H9 (cell line): ENCODE measurements around the gene FBXO10. TPM values are rescaled to one million over a fixed set of nuclear protein-coding genes. Genes with fewer than 3 reads are reported as not detected.

ENCODE experiments used
- DNase-seq: peaks from one replicate; pipeline ENCODE4 v3.0.0-alpha.2; 2017
- H2AFZ ChIP-seq: one replicate; pipeline ENCODE4 v1.6.1; 2013; ENCODE audit warnings: mild to moderate bottlenecking, low read length, control low read depth, moderate library complexity
- H2AK5ac ChIP-seq: 2 replicates; pipeline ENCODE4 v1.6.1; 2013; ENCODE audit warnings: low read length, control low read depth, mixed read lengths; ENCODE audit not compliant: insufficient read length
- H2BK120ac ChIP-seq: one replicate; pipeline ENCODE4 v1.6.1; 2013; ENCODE audit warnings: low read depth, mild to moderate bottlenecking, low read length, control low read depth, inconsistent platforms; ENCODE audit not compliant: poor library complexity, severe bottlenecking
- H2BK12ac ChIP-seq: 2 replicates; pipeline ENCODE4 v1.6.1; 2013; ENCODE audit warnings: low read length, control low read depth, mixed read lengths, low read depth; ENCODE audit not compliant: insufficient read length
- H2BK15ac ChIP-seq: 2 replicates; pipeline ENCODE4 v1.6.1; 2013; ENCODE audit warnings: low read depth, low read length, control low read depth
- H2BK20ac ChIP-seq: one replicate; pipeline ENCODE4 v1.6.1; 2013; ENCODE audit warnings: low read depth, mild to moderate bottlenecking, low read length, control low read depth, inconsistent platforms; ENCODE audit not compliant: poor library complexity, severe bottlenecking
- H2BK5ac ChIP-seq: 2 replicates; pipeline ENCODE4 v1.6.1; 2013; ENCODE audit warnings: low read length, control low read depth, mixed read lengths; ENCODE audit not compliant: insufficient read length
- H3K14ac ChIP-seq: 2 replicates; pipeline ENCODE4 v1.6.1; 2013; ENCODE audit warnings: low read length, control low read depth; ENCODE audit not compliant: insufficient read depth
- H3K18ac ChIP-seq: 2 replicates; pipeline ENCODE4 v1.6.1; 2013; ENCODE audit warnings: low read depth, mild to moderate bottlenecking, mixed read lengths, low read length, control low read depth; ENCODE audit not compliant: insufficient read length
- H3K23ac ChIP-seq: 2 replicates; pipeline ENCODE4 v1.6.1; 2013; ENCODE audit warnings: low read length, control low read depth, mixed read lengths, low read depth; ENCODE audit not compliant: insufficient read length
- H3K23me2 ChIP-seq: 2 replicates; pipeline ENCODE4 v1.6.1; 2013; ENCODE audit warnings: low read depth, mild to moderate bottlenecking, mixed read lengths, low read length, control low read depth; ENCODE audit not compliant: insufficient read length, poor library complexity, severe bottlenecking
- H3K27ac ChIP-seq: 2 replicates; pipeline ENCODE4 v1.5.1; 2013; ENCODE audit warnings: low read length, control low read depth, mixed read lengths, low read depth; ENCODE audit not compliant: insufficient read length
- H3K27me3 ChIP-seq: 2 replicates; pipeline ENCODE4 v1.6.1; 2013; ENCODE audit warnings: low read length, control low read depth, inconsistent platforms; ENCODE audit not compliant: insufficient read depth
- H3K4ac ChIP-seq: 2 replicates; pipeline ENCODE4 v1.6.1; 2013; ENCODE audit warnings: low read depth, mild to moderate bottlenecking, control low read depth, inconsistent platforms, low read length, moderate library complexity
- H3K4me1 ChIP-seq: 2 replicates; pipeline ENCODE4 v1.6.1; 2013; ENCODE audit warnings: low read length, control low read depth, inconsistent platforms; ENCODE audit not compliant: insufficient read depth
- H3K4me2 ChIP-seq: 2 replicates; pipeline ENCODE4 v1.6.1; 2013; ENCODE audit warnings: low read length, control low read depth, mixed read lengths; ENCODE audit not compliant: insufficient read length, insufficient read depth
- H3K56ac ChIP-seq: 2 replicates; pipeline ENCODE4 v1.6.1; 2013; ENCODE audit warnings: low read depth, mild to moderate bottlenecking, mixed read lengths, low read length, control low read depth; ENCODE audit not compliant: insufficient read length
- H3K79me1 ChIP-seq: 2 replicates; pipeline ENCODE4 v1.6.1; 2013; ENCODE audit warnings: low read depth, mild to moderate bottlenecking, moderate library complexity, low read length, control low read depth, inconsistent platforms; ENCODE audit not compliant: insufficient read depth, poor library complexity, severe bottlenecking
- H3K79me2 ChIP-seq: 2 replicates; pipeline ENCODE4 v1.6.1; 2013; ENCODE audit warnings: low read length, control low read depth, inconsistent platforms; ENCODE audit not compliant: insufficient read depth
- H3K9ac ChIP-seq: 2 replicates; pipeline ENCODE4 v1.6.1; 2013; ENCODE audit warnings: low read length, control low read depth, mixed read lengths; ENCODE audit not compliant: insufficient read length; ENCODE audit errors: extremely low read depth
- H3K9me3 ChIP-seq: one replicate; pipeline ENCODE4 v1.6.1; 2013; ENCODE audit warnings: low read depth, low read length, inconsistent platforms; ENCODE audit not compliant: control insufficient read depth
- H3T11ph ChIP-seq: one replicate; pipeline ENCODE4 v1.6.1; 2013; ENCODE audit warnings: mild to moderate bottlenecking, low read length, control low read depth, inconsistent platforms
- H4K20me1 ChIP-seq: one replicate; pipeline ENCODE4 v1.6.1; 2013; ENCODE audit not compliant: control insufficient read depth, insufficient read length, insufficient read depth
- H4K5ac ChIP-seq: 2 replicates; pipeline ENCODE4 v1.6.1; 2013; ENCODE audit warnings: low read depth, mild to moderate bottlenecking, mixed read lengths, low read length, control low read depth; ENCODE audit not compliant: insufficient read length
- H4K8ac ChIP-seq: replicated peaks from 2 replicates; pipeline ENCODE4 v1.6.1; 2013; ENCODE audit warnings: low read length, control low read depth, mixed read lengths, low read depth; ENCODE audit not compliant: insufficient read length
- H4K91ac ChIP-seq: 2 replicates; pipeline ENCODE4 v1.6.1; 2013; ENCODE audit warnings: low read depth, mild to moderate bottlenecking, moderate library complexity, mixed read lengths, low read length, control low read depth; ENCODE audit not compliant: insufficient read length
- H3K27ac Mint-ChIP-seq, 3 experiments: 2 replicates in 2 of 3; 3 replicates in 1 of 3; pipeline ENCODE4 v1.8.0; 2020 to 2021; ENCODE audit warnings: mixed read lengths in 3 of 3, mild to moderate bottlenecking in 1 of 3, moderate library complexity in 1 of 3
- H3K27me3 Mint-ChIP-seq: 2 replicates; pipeline ENCODE4 v1.8.0; 2021; ENCODE audit warnings: low read depth, mild to moderate bottlenecking, moderate library complexity, mixed read lengths
- H3K36me3 Mint-ChIP-seq, 3 experiments: 2 replicates in 2 of 3; 3 replicates in 1 of 3; pipeline ENCODE4 v1.8.0; 2020 to 2021; ENCODE audit warnings: low read depth in 3 of 3, mixed read lengths in 3 of 3; ENCODE audit not compliant: insufficient read depth in 1 of 3
- H3K4me1 Mint-ChIP-seq, 2 experiments: 2 replicates each; pipeline ENCODE4 v1.8.0; 2020; ENCODE audit warnings: mixed read lengths in 2 of 2
- H3K4me3 Mint-ChIP-seq, 2 experiments: 2 replicates in 1 of 2; 3 replicates in 1 of 2; pipeline ENCODE4 v1.8.0; 2020 to 2021; ENCODE audit warnings: mild to moderate bottlenecking in 2 of 2, mixed read lengths in 2 of 2, moderate library complexity in 1 of 2
- H3K9me3 Mint-ChIP-seq, 2 experiments: 2 replicates in 1 of 2; 3 replicates in 1 of 2; pipeline ENCODE4 v1.8.0; 2020; ENCODE audit warnings: mild to moderate bottlenecking in 2 of 2, mixed read lengths in 2 of 2, moderate library complexity in 1 of 2
- CTCF ChIP-seq: fragments of 200-600 bp; sonication (generic); conservative IDR thresholded peaks from 3 replicates; pipeline ENCODE4 v1.8.0; 2021; ENCODE audit warnings: antibody characterized with exemption, mild to moderate bottlenecking
- WGBS: extraction: QIAGEN DNeasy Blood & Tissue Kit; methylation state at CpG from one replicate; pipeline ENCODE4 v1.1.7; 2013; ENCODE audit warnings: missing lambda C conversion rate, low lambda C conversion rate, mixed read lengths; ENCODE audit not compliant: insufficient read length; ENCODE audit errors: extremely low coverage; 5-methylcytosine and 5-hydroxymethylcytosine counted together
- total RNA-seq: library from RNA; stranded (reverse); gene quantifications from 2 replicates; pipeline ENCODE4 v1.2.1, GENCODE V29; 2021

The FBXO10 gene
- total RNA-seq, 1 experiment from 2014 or later: 16.8 TPM

DNA sequence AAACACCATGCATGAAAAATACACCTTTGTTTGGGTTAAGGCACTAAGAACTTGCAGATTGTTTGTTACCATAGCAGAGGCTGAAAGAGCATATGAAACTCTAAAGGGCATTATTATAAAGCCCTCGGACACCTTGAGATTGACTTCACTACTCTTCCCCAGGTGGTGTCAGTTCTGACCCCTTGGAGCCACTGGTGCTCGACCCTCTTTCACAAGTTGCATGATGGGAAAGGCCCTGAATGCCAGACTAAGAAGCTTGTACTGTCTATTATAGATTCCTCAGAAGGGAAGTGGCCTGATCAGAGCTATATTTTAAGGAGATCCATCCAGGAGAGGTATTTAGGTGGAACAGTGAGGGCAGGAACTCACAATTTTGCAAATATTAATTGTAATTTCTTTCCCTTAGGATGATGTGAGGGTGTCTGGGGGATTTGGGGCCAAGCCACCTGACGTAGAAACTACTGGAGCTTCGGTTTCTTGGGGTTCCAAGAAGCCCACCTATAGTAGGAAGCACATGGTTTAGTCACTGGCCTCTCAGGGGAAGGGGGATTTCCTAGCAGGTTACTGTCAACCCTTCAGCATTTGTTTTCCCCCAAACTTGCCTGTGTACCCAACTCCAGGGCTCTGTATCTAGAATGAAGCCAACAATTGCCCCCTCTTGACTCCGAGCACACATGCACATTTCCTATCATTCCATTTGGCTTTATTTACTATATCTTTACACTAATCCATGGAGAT is 16.2 kb downstream of the FBXO10 start:
- Histone ChIP-seq H2BK15ac (no peak overlapping the region), H3K4me1 (peaks cover 7% of the 10 kb centered on the region), H3K23ac (no peak overlapping the region), H3K27ac (no peak overlapping the region), H2BK5ac (no peak overlapping the region), H2BK120ac (no peak overlapping the region), H3K4me2 (no peak overlapping the region), H3K79me2 (no peaks in the 10 kb centered on the region), H3K14ac (no peak overlapping the region), H2AK5ac (no peak overlapping the region), H4K5ac (no peak overlapping the region), H3K23me2 (no peaks in the 10 kb centered on the region), H3K56ac (no peak overlapping the region), H3K9me3 (no peaks in the 10 kb centered on the region), H3K18ac (no peak overlapping the region), H3T11ph (no peak overlapping the region), H2BK20ac (no peak overlapping the region), H3K9ac (no peak overlapping the region), H4K20me1 (no peaks in the 10 kb centered on the region), H3K27me3 (no peaks in the 10 kb centered on the region), H2BK12ac (no peak overlapping the region), H4K8ac (no peak overlapping the region), H3K79me1 (no peaks in the 10 kb centered on the region), H3K4ac (no peak overlapping the region), H4K91ac (no peak overlapping the region), H2AFZ (no peak overlapping the region)
- no peak for DNase-seq
- no CpG with 5 or more reads among the region's 5 CpGs for WGBS
- Mint-ChIP-seq H3K9me3 (peaks cover 18 to 20% of the 10 kb centered on the region in 2 experiments), H3K4me3 (no peak overlapping the region), H3K27ac (no peak overlapping the region; a peak in 1 of 7 replicates), H3K27me3 (peaks cover 2% of the 10 kb centered on the region; the same call in 1 of the 2 replicates), H3K4me1 (peaks cover 16 to 38% of the 10 kb centered on the region in 2 experiments), H3K36me3 (peaks cover 20 to 25% (median 22%) of the 10 kb centered on the region in 3 experiments)
- TF ChIP-seq CTCF: no peak
